Peyer's patch (tissue), 4 donors: ENCODE measurements around the gene MAP3K21. TPM values are rescaled to one million over a fixed set of nuclear protein-coding genes. Genes with fewer than 3 reads are reported as not detected.

Source experiments
- DNase-seq, 3 donors: peaks; one replicate each; pipeline ENCODE4 v3.0.0-alpha.2; 2017 to 2019
- H3K27ac ChIP-seq, 4 donors: fragments of 200-600 bp; sonication (generic); one replicate each; pipeline ENCODE4 v1.5.1; 2016 to 2019
- H3K27me3 ChIP-seq, 2 donors: fragments of 200-600 bp; sonication (generic); one replicate each; pipeline ENCODE4 v1.5.1; 2019
- H3K36me3 ChIP-seq, 3 donors: fragments of 200-600 bp; sonication (generic); one replicate each; pipeline ENCODE4 v1.5.1; 2016 to 2019
- H3K4me1 ChIP-seq, 4 donors: fragments of 200-600 bp; sonication (generic); one replicate each; pipeline ENCODE4 v1.5.1; 2016 to 2019
- H3K4me3 ChIP-seq, 4 donors: fragments of 200-600 bp; sonication (generic); 1 replicate in 3 of 4; 2 replicates in 1 of 4; pipeline ENCODE4 v1.5.1; 2016 to 2019; ENCODE audit warnings: mild to moderate bottlenecking in 1 of 4
- H3K9me3 ChIP-seq, 4 donors: fragments of 200-600 bp; sonication (generic); one replicate each; pipeline ENCODE4 v1.5.1; 2016 to 2019; ENCODE audit warnings: mild to moderate bottlenecking in 1 of 4
- CTCF ChIP-seq, 6 experiments: fragments of 450-650 bp in 4 of 6; fragments of 200-600 bp in 2 of 6; sonication (generic) in 1 of 6; IDR thresholded peaks; one replicate each; pipeline ENCODE4 v1.5.1; 2017 to 2019; ENCODE audit warnings: antibody characterized with exemption in 6 of 6, mild to moderate bottlenecking in 3 of 6, moderate library complexity in 1 of 6
- POLR2A ChIP-seq, 2 donors: fragments of 450-650 bp; IDR thresholded peaks; one replicate each; pipeline ENCODE4 v1.5.1; 2017; ENCODE audit warnings: antibody characterized with exemption in 2 of 2, mild to moderate bottlenecking in 2 of 2, moderate library complexity in 2 of 2
- total RNA-seq, 4 donors: library from RNA; depleted of rRNA; stranded (reverse); fragments of >200 nt; gene quantifications; one replicate each; pipeline ENCODE4 v1.1.0, GENCODE V29; 2016

The MAP3K21 gene
- total RNA-seq, 4 donors from 2014 or later, result 14.9 to 54.4 (median 34.2) TPM

DNA sequence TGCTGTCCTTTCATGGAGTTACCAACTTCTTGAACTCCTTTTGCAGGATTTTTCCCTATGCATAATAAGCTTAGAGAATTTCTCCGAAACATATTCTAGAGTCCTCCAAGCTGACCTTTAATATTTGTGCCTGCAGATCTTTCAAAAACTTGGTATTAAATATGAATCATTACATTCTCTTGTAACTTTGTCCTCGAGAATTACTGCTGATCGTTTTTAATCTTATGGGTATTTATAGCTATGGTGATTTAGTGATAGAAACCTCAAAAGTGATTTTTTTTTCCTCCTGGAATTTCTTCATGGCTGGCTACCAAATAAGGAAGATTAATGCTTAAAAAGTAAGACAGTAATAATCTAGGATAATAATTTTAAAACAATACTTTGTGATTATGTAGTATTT lies 39.1 kb downstream of the MAP3K21 start:
- Histone ChIP-seq H3K4me1 (no peaks in the 10 kb centered on the region), H3K4me3 (no peak overlapping the region), H3K27me3 (peaks cover 0 to 3% of the 10 kb centered on the region in 2 donors), H3K9me3 (no peaks in the 10 kb centered on the region), H3K27ac (no peak overlapping the region), H3K36me3 (no peaks in the 10 kb centered on the region)
- DNase-seq, result no peak
- no peak for TF ChIP-seq POLR2A (IDR thresholded peaks at IDR 0.05)
- TF ChIP-seq CTCF (IDR thresholded peaks at IDR 0.05), result no peak

DNA sequence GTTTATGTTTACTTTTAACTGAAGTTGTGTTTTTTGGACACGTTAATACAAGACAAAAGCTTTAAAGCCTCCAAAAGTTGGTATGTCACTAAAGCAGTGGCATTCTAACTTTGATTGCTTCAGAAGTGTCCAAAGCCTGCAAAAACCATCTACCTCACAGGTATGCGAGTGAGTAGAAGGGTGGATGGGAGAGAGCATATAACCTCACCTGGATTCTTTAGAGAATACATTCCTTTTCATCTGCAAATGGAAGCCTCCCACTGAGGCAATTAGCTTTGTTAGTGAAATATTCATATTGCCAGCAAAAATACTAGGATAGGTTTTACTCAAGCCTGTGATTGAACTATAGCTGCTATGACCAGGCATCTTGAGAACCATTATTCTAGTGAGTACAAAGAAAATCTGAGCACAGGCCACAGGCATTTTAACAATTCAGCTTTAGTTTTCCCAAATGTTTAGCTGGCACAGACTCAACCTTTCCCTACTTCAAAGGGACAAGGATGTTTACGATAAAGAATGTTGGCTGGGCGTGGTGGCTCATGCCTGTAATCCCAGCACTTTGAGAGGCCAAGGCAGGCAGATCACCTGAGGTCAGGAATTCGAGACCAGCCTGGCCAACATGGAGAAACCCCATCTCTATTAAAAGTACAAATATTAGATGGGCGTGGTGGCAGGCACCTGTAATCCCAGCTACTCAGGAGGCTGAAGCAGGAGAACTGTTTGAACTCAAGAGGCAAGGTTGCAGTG lies 39.7 kb downstream of the MAP3K21 start:
- TF ChIP-seq CTCF (IDR thresholded peaks at IDR 0.05), result no peak
- peaks cover 0 to 5% (median 0%) of the 10 kb centered on the region in 3 donors for H3K36me3 ChIP-seq
- peaks cover 0 to 3% of the 10 kb centered on the region in 2 donors for H3K27me3 ChIP-seq
- H3K4me3 ChIP-seq, result no peak overlapping the region
- no peaks in the 10 kb centered on the region for H3K4me1 ChIP-seq
- H3K27ac ChIP-seq, result no peak overlapping the region
- DNase-seq, result no peak
- H3K9me3 ChIP-seq, result no peaks in the 10 kb centered on the region

GRCh38 chr1:233368106-233368788 lies 40.7 kb downstream of the MAP3K21 start:
- no peak for DNase-seq
- Histone ChIP-seq H3K4me1 (no peaks in the 10 kb centered on the region), H3K9me3 (no peaks in the 10 kb centered on the region), H3K27me3 (peaks cover 0 to 3% of the 10 kb centered on the region in 2 donors), H3K4me3 (no peak overlapping the region), H3K36me3 (peaks cover 0 to 9% (median 0%) of the 10 kb centered on the region in 3 donors), H3K27ac (no peak overlapping the region)
- TF ChIP-seq CTCF (IDR thresholded peaks at IDR 0.05) (no peak), POLR2A (IDR thresholded peaks at IDR 0.05) (no peak)

DNA sequence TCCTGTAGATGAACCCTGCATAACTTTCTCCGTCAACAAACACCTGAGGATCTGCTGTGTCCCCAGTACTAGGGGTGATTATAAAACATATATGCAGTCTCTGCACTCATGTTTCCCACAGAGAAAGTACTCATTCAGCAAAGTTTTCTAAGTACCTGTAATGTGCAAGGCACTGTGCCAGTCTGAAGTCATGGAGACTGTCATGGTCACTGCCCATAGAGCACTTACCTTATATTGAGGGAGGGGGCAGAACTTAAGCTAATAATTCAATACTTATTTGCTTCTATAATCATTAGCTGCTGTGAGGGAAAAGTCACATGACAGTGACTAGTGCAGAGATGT lies 41.2 kb downstream of the MAP3K21 start:
- Histone ChIP-seq H3K36me3 (peaks cover 0 to 12% (median 0%) of the 10 kb centered on the region in 3 donors), H3K9me3 (no peaks in the 10 kb centered on the region), H3K27ac (no peak overlapping the region), H3K4me1 (no peaks in the 10 kb centered on the region), H3K4me3 (no peak overlapping the region), H3K27me3 (peaks cover 0 to 3% of the 10 kb centered on the region in 2 donors)
- no peak for DNase-seq
- no peak for TF ChIP-seq CTCF (IDR thresholded peaks at IDR 0.05)
- TF ChIP-seq POLR2A (IDR thresholded peaks at IDR 0.05), result no peak

DNA sequence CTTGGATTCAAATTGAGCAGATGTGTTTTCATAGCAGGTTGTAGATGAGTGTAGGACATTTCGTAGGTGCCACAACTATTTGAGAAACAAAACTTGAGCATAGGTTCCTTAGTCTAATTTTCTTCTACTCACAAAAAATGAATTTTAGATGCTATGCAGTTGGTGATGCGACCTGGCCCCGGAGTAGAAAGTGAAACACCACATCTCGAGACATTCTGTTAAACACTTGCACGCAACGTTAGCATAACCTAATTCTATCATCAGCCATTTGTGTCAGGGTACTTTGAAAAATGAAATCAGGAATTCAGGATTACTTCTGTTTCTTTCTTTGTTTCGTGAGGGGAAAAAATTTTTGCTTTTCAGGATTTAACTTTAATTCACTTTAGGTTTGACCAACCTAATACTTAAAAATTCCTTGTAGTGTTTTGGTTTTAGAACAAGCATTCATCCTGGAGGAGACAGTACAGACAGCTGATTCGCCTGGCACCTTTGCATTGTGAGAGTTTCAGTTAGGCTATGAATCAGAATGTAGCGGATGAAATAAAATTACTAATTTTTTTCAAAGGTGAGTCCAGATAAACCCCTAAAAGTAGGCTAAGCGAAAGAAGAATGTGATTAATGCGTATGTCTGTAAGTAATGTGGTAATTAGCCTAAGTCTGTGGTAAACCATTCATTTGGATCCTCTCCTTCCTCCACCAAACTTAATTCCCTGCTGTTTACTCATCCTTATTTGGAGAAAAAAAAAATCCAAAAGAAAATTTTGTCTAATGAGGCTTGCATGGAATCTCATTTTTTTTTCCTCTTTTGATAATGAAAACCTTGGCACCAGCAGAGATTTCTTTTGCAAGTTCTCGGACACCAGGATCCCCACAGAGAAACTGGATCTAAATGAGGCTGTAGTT lies 44.9 kb downstream of the MAP3K21 start:
- Histone ChIP-seq H3K27me3 (no peaks in the 10 kb centered on the region), H3K9me3 (no peaks in the 10 kb centered on the region), H3K36me3 (peaks cover 0 to 12% (median 0%) of the 10 kb centered on the region in 3 donors), H3K4me3 (no peak overlapping the region), H3K4me1 (no peaks in the 10 kb centered on the region), H3K27ac (no peak overlapping the region)
- TF ChIP-seq POLR2A (IDR thresholded peaks at IDR 0.05) (no peak), CTCF (IDR thresholded peaks at IDR 0.05) (no peak)
- DNase-seq, result no peak
